NCI-H2227 (cell line): ENCODE measurements around the gene SRF.
"Not testable (repeated sequence)": the region's sequence is repeated elsewhere in the genome, so short reads cannot be mapped to it uniquely, and the experiment has no call there.

Experiments used
- DNase-seq: peaks from one replicate; lab custom pipeline; 2025; ENCODE audit not compliant: unreplicated experiment; lab: John Stamatoyannopoulos, UW

SRF gene

GRCh38 chr6:43170931-43171706, at the start of gene SRF:
TSS of gene SRF (plus strand) at chr6:43171269. CDS start at chr6:43171657, 388 bp downstream.
- DNase-seq: peak; percentile 98

DNA sequence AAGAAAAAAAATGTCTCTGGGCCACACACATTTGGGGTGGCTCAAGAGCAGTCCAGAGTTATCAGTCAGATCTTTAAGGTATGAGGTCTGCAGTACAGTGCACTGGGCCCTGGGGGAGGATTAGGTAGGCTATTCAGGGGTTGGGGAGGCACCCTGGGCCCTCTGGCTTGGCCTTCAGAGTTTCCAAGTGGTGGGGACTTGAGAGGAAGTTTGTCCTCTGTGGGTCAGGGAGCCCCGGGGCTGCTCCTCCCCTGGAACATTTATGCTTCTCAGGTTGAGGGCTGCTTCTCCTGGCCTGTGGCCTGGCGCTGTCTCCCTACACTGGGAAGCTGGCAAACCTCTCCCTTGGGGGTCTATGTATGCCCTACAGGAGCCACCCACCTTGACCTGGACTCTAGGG, 48.9 kb upstream of the SRF start:
- no peak for DNase-seq

GRCh38 chr6:43123461-43124314, 47.4 kb upstream of the SRF start:
- DNase-seq: no peak

DNA sequence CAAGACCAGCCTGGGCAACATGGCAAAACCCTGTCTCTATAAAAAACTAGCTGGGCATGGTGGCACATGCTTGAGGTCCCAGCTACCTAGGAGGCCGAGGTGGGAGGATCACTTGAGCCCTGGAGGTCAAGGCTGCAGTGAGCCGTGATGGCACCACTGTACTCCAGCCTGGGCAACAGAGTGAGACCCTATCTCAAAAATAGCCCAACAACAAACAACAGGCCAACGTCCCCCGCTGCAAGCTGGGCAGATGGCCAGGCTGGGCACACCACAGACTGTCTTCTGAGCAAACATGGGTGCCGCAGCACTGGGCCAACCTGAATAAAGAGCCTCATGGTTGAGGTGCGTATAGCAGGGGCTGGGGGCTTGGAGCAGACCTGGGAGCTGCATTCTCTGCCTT, 46.6 kb upstream of the SRF start:
- no peak for DNase-seq

DNA sequence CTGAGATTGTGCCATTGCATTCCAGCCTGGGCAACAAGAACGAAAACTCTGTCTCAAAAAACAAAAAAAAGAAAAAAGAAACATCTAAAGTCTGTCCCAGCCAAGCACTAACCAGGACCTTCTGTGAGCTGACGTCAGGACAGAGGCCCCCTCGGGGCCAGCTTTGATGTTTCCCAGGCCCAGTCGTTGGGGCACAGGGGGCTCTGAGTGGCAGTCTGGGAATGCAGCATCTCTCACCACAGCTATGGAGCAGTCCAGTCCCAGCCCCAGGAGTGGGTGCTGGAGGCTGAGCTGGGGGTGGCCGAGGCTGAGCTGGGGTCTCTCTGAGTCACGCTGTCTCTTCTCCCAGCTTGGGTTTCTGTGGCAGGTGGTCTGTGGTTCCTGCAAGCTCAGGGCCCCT, 46.0 kb upstream of the SRF start:
- DNase-seq: no peak

- no peak for DNase-seq
These were observed 45.5 kb upstream of the SRF start for GRCh38 chr6:43125555-43125954.

DNA sequence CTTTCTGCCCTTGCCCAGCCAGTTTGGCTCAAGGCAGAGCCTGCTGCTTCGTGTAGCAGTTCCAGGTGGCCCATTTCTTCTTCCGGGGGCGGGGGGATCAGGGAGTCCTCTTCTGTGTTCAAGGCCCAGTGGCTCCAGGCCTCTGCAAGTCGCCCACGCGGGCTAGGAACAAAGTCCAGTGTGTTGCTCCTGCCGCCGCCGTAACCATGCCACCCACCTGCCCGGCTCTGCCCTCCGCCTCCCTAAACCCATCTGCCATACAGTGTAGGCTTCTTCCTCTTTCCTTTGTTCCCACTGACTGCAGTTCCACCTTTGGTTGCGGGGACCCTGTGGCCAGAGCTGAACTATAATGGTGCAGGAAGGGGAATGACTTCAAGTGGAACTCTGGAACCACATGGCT, 43.9 kb upstream of the SRF start:
- no peak for DNase-seq

DNA sequence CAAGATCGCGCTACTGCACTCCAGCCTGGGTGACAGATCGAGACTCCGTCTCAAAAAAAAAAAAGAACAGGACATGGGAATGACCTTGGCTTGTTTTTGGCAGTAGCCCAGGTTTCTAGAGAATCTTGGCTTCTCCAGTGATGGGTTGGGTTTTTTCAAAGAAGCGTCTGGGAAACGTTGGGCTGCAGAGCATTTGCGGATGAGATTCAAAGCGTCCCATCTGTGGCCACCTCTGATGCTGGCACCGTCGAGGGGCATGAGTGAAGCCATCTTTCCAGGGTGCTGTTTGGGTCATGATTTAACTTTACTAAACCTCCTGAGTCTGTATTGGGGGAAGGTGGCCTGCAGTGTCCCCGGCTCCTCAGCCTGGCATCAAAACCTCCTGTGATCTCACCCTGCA, 43.2 kb upstream of the SRF start:
- no peak for DNase-seq

GRCh38 chr6:43128926-43129325, 42.1 kb upstream of the SRF start:
- DNase-seq: no peak

DNA sequence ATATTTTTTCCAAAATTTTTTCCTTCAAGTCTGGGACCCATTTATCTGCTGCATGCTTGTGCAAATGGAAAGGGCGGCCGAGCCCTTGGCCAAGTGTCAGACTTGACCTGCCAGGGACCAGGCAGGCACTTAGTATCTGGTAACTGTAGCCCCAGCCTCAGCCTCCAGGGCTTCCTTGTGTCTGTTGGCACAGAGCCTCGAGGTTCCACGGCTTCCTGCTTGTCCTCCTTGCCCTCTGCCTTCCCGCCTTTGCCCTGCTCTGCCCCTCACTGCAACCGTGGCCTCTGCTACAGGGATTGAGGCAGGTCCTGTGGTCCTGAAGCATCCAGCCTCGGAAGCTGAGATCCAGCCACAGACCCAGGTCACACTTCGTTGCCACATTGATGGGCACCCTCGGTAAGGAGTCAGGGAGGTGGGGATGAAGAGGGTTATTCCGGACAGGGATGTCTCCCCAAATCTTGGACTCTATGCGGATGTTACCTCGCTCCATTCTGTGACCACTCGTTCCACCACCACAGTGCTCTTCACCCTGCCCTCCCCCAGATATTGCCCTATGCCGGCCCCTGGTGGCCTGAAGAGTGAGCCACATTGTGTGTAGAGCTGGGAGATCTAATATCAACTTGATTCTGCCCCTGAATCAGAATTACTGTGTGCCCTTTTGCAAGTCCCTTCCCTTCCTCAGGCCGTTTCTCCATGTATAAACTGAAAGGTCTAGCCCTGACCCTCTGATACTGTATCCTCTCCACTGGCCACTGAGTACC, 41.5 kb upstream of the SRF start:
- no peak for DNase-seq

DNA sequence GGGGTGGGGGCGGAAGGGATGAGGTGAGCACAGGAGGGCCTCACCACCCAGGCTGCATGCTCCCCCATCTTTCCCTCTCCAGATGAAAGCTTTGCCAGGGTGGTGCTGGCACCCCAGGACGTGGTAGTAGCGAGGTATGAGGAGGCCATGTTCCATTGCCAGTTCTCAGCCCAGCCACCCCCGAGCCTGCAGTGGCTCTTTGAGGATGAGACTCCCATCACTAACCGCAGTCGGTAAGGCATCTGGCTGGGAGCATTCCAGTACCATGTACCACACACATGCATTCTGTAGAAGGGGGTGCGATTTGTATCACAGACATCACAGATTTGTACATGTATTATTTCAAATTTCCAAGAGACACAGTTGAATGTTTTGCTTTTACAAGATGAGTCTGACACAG, 40.6 kb upstream of the SRF start:
- no peak for DNase-seq

DNA sequence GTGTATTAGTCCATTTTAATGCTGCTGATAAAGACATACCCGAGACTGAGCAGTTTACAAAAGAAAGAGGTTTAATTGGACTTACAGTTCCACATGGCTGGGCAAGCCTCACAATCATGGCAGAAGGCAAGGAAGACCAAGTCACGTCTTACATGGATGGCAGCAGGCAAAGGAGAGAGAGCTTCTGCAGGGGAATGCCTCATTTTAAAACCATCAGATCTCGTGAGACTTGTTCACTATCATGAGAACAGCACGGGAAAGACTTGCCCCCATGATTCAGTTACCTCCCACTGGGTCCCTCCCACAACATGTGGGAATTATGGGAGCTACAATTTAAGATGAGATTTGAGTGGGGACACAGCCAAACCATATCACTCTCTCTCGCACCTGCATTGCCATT, 39.7 kb upstream of the SRF start:
- DNase-seq: not testable (repeated sequence)

DNA sequence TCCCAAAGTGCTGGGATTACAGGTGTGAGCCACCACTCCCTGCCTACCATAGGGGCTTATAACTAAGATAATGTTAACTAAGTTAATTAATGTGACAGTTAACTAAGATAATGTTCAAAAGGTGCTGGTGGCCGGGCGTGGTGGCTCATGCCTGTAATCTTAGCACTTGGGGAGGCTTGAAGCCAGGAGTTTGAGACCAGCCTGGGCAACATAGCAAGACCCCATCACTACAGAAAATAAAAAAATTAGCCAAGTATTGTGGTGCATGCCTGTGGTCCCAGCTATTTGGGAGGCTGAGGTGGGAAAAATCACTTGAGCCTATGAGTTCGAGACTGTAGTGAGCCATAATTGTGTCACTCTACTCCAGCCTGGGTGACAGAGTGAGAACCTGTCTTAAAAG, 32.8 kb upstream of the SRF start:
- no peak for DNase-seq

- not testable (repeated sequence) for DNase-seq
These were observed 31.1 kb upstream of the SRF start for GRCh38 chr6:43139973-43140372.

DNA sequence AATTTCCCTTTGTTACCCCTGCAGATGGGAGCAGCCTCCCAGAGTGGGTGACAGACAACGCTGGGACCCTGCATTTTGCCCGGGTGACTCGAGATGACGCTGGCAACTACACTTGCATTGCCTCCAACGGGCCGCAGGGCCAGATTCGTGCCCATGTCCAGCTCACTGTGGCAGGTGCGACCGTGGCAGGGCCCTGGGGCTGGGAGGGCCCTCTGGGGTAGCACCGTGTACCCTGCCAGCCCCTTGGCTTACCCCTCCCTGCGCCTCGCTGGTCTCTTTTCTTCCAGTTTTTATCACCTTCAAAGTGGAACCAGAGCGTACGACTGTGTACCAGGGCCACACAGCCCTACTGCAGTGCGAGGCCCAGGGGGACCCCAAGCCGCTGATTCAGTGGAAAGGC, 29.4 kb upstream of the SRF start:
- no peak for DNase-seq

- no peak for DNase-seq
These were observed 29.0 kb upstream of the SRF start for GRCh38 chr6:43142101-43142500.

DNA sequence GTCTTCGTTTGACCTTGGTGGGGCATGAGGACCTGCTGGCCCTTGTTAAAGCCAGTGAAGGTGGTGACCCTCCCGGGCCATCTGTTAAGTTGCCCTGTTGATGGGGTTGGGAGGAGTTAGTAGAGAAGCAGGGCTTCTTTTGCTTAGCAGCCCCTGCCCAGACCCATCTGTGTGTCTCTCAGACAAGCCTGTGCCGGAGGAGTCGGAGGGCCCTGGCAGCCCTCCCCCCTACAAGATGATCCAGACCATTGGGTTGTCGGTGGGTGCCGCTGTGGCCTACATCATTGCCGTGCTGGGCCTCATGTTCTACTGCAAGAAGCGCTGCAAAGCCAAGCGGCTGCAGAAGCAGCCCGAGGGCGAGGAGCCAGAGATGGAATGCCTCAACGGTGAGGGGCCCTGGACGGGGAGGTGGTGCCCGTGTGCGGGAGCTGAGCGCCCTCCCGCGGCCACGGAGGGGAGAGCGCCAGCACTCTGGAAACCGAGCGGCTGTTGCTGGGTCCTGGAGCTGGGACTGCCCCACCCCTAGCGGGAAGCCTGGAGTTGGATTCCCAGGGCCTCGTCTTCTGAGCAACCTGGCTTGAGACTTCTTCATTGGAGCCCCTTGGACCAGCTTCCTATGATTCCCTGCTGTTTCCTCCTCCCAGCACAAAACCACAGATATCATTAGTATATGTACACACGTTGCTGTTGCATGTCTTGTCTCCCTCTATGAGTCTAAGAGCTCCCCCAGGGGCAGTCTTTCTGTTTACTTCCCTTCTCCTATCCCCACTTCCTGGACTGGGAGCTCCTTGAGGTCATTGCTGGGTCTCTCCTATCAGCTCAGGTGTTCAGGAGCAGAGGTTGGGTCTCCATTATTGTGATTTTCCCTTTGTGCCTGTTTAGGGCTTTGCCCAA, 27.6 kb upstream of the SRF start:
- peak; percentile 89 for DNase-seq

DNA sequence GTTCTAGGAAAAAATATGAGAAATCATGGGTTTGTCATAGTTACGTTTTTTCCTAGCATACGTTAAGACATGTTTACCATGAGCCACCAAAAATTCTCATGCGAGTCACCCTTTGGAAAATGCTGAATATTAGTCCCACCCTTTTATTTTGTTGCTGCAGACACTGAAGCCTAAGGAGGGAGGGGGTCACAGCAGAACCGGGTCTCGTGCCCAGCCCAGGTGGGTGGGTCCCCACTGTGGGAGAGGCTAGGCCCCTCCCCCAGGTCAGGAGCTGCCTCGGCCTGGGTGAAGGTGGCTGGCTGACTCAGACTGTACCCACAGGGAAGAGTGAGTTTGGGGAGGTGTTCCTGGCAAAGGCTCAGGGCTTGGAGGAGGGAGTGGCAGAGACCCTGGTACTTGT, 26.2 kb upstream of the SRF start:
- DNase-seq: no peak

DNA sequence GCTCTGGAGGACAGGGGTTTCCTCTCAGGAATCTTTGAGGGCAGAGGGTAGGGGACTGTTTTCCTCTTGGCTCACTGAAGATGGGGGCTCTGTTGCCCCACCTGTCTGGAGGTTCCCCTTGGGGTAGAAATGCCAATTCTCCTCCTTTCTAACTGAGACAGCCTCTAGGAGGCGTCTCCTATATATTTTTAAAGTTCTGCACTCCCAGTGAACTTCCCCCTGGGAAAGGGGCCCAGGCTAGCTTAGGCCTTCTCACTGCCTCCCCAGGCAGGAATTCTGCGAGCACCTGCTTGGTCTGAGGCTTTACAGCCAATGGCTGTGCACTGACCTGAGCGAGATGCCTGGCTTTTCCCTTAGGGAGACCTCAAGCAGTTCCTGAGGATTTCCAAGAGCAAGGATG, 24.8 kb upstream of the SRF start:
- DNase-seq: no peak
